Vagina (tissue), 2 donors: ENCODE measurements around the gene ARMH1.

Experiments
- POLR2A ChIP-seq, 2 donors: fragments of 450-650 bp; IDR thresholded peaks; one replicate each; pipeline ENCODE4 v1.6.1; 2017; ENCODE audit warnings: antibody characterized with exemption in 2 of 2, mild to moderate bottlenecking in 2 of 2, moderate library complexity in 2 of 2
- TF ChIP-seq, protein P1 (sequence below), 3 experiments: fragments of 450-650 bp in 2 of 3; fragments of 200-600 bp in 1 of 3; sonication (generic) in 1 of 3; IDR thresholded peaks; one replicate each; pipeline ENCODE4 v1.5.1; 2017 to 2019; ENCODE audit warnings: antibody characterized with exemption in 3 of 3, mild to moderate bottlenecking in 2 of 3, moderate library complexity in 2 of 3

DNA sequence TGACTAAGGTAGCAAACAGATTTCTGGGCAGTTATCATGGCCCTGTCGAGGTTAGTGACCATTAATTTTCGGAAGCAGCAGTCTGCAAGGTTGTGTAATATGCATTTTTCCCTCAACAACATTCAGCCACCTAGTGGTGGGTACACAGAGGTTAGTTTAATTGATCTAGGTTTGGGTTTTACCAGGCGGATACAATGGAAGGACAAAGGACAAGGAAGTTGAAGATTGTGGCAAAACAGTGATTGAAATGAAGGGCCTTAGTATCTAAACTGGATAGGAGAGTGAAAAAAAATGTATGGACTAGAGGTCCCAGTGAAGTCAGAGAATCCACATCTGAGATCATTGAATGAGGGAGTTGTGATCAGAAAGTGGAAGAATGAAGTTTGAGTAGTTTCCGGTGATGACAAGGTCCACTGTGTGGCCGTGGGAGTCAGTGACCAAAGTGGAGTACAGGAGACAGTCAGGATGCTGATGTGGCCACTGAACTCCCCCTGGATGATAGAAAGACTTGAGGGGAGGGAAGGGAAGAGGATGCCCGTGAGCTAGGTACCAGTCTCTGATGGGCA lies 2.8 kb downstream of the ARMH1 start:
- TF ChIP-seq, protein P1, sequence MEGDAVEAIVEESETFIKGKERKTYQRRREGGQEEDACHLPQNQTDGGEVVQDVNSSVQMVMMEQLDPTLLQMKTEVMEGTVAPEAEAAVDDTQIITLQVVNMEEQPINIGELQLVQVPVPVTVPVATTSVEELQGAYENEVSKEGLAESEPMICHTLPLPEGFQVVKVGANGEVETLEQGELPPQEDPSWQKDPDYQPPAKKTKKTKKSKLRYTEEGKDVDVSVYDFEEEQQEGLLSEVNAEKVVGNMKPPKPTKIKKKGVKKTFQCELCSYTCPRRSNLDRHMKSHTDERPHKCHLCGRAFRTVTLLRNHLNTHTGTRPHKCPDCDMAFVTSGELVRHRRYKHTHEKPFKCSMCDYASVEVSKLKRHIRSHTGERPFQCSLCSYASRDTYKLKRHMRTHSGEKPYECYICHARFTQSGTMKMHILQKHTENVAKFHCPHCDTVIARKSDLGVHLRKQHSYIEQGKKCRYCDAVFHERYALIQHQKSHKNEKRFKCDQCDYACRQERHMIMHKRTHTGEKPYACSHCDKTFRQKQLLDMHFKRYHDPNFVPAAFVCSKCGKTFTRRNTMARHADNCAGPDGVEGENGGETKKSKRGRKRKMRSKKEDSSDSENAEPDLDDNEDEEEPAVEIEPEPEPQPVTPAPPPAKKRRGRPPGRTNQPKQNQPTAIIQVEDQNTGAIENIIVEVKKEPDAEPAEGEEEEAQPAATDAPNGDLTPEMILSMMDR (IDR thresholded peaks at IDR 0.05): no peak
- TF ChIP-seq POLR2A (IDR thresholded peaks at IDR 0.05): no peak
